Fibroblast of lung (primary cell): ENCODE results near the gene DNER. TPM values are rescaled to one million over a fixed set of nuclear protein-coding genes. Genes with fewer than 3 reads are reported as not detected.

Experiments used
- DNase-seq, 2 donors: peaks; one replicate each; pipeline versions ENCODE4 v3.0.0 to v3.0.0-alpha.2; 2010; ENCODE audit warnings: low read depth in 2 of 2
- H2AFZ ChIP-seq: 2 replicates; pipeline ENCODE4 v1.5.1; 2012; ENCODE audit warnings: low read length, control low read depth, inconsistent platforms
- H3K27ac ChIP-seq: 2 replicates; pipeline ENCODE4 v1.5.1; 2011; ENCODE audit warnings: low read length, control low read depth; ENCODE audit not compliant: insufficient read depth
- H3K27me3 ChIP-seq: 2 replicates; pipeline ENCODE4 v1.5.1; 2011; ENCODE audit warnings: mild to moderate bottlenecking, low read length; ENCODE audit not compliant: control insufficient read depth, insufficient read depth
- H3K36me3 ChIP-seq: 2 replicates; pipeline ENCODE4 v1.5.1; 2011; ENCODE audit warnings: low read length; ENCODE audit not compliant: control insufficient read depth, insufficient read depth
- H3K4me1 ChIP-seq: 2 replicates; pipeline ENCODE4 v1.5.1; 2011; ENCODE audit warnings: low read length; ENCODE audit not compliant: control insufficient read depth, insufficient read depth; ENCODE audit errors: extremely low read depth
- H3K4me2 ChIP-seq: 2 replicates; pipeline ENCODE4 v1.5.1; 2011; ENCODE audit warnings: low read length, control low read depth; ENCODE audit not compliant: insufficient read depth; ENCODE audit errors: extremely low read depth
- H3K4me3 ChIP-seq, 4 experiments: fragments of 200-600 bp in 1 of 4; sonication (generic) in 1 of 4; replicated peaks in 1 of 4; 2 replicates each; pipeline ENCODE4 v1.5.1; 2011 to 2016; ENCODE audit warnings: low read length in 4 of 4, low read depth in 3 of 4, mild to moderate bottlenecking in 3 of 4, control low read depth in 2 of 4, inconsistent platforms in 1 of 4, mixed read lengths in 1 of 4; ENCODE audit not compliant: insufficient read depth in 1 of 4; ENCODE audit errors: control extremely low read depth in 1 of 4
- H3K79me2 ChIP-seq: 2 replicates; pipeline ENCODE4 v1.5.1; 2012; ENCODE audit warnings: mild to moderate bottlenecking, low read length, inconsistent platforms; ENCODE audit not compliant: control insufficient read depth, insufficient read depth
- H3K9ac ChIP-seq: 2 replicates; pipeline ENCODE4 v1.5.1; 2011; ENCODE audit warnings: mild to moderate bottlenecking, low read length, control low read depth; ENCODE audit not compliant: insufficient read depth
- H3K9me3 ChIP-seq: 2 replicates; pipeline ENCODE4 v1.5.1; 2012; ENCODE audit warnings: low read depth, low read length; ENCODE audit not compliant: control insufficient read depth, insufficient read depth
- H4K20me1 ChIP-seq: 2 replicates; pipeline ENCODE4 v1.5.1; 2011; ENCODE audit warnings: low read length; ENCODE audit not compliant: control insufficient read depth, insufficient read depth; ENCODE audit errors: extremely low read depth
- EZH2 ChIP-seq: IDR thresholded peaks from 2 replicates; pipeline ENCODE4 v1.5.1; 2012; ENCODE audit warnings: low read length, control low read depth, mild to moderate bottlenecking; ENCODE audit errors: missing control alignments
- polyA plus RNA-seq, 2 donors: library from polyadenylated mRNA; depleted of rRNA in 1 of 2; stranded (reverse) in 1 of 2; unstranded in 1 of 2; fragments of >200 nt; gene quantifications; 2 replicates each; pipeline ENCODE4 v1.2.1, GENCODE V29; 2011 to 2012; ENCODE audit warnings: missing spikeins in 1 of 2
- total RNA-seq: library from RNA; depleted of rRNA; stranded (reverse); fragments of >200 nt; gene quantifications from 2 replicates; pipeline ENCODE4 v1.2.1, GENCODE V29; 2014
- TF ChIP-seq, protein P1 (sequence below), 2 donors: IDR thresholded peaks in 1 of 2; conservative IDR thresholded peaks in 1 of 2; 1 replicate in 1 of 2; 2 replicates in 1 of 2; pipeline ENCODE4 v1.5.1; 2011 to 2012; ENCODE audit warnings: low read length in 2 of 2, control low read depth in 1 of 2, inconsistent platforms in 1 of 2, low read depth in 1 of 2, mild to moderate bottlenecking in 1 of 2

Gene DNER
- total and polyA plus RNA-seq, 2 donors (not counting 1 experiment from before 2014, with no cell fraction given), result 0.33 to 0.43 TPM

DNA sequence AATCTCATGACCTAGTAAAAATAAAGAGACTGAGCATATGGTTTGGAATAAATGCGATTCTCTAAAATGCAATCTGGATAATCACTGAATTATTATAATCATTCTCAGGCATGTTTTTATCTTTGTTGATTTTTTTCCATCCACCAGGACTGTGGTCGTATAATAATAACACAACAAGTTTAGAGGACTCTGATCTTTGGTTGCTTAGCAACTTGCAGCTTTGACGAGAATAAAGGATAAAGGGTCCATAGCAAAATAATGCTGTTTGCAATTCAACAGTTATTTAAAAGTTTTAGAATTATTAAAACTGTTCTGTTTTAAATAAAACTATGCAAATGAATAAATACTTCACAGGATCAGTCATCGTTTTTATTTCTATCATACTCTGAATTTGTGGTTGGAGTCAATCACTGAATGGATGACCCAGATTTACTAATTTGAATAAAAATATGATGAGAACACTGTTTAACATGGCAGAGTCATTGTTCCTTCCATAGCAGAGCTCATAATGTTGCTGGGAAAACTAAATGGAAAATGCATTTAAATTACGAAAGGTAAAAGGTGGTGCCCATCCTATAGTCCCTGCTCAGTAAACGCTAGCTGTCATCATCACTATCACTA, 29.3 kb downstream of the DNER start:
- no peak for DNase-seq
- Histone ChIP-seq H2AFZ (no peak overlapping the region), H3K27ac (no peak overlapping the region), H3K4me2 (no peak overlapping the region), H3K36me3 (no peaks in the 10 kb centered on the region), H4K20me1 (no peaks in the 10 kb centered on the region), H3K79me2 (no peaks in the 10 kb centered on the region), H3K4me1 (no peaks in the 10 kb centered on the region), H3K9ac (no peak overlapping the region), H3K4me3 (no peak overlapping the region), H3K9me3 (no peaks in the 10 kb centered on the region), H3K27me3 (peaks cover 3% of the 10 kb centered on the region)
- no peak for TF ChIP-seq EZH2
- TF ChIP-seq, protein P1, sequence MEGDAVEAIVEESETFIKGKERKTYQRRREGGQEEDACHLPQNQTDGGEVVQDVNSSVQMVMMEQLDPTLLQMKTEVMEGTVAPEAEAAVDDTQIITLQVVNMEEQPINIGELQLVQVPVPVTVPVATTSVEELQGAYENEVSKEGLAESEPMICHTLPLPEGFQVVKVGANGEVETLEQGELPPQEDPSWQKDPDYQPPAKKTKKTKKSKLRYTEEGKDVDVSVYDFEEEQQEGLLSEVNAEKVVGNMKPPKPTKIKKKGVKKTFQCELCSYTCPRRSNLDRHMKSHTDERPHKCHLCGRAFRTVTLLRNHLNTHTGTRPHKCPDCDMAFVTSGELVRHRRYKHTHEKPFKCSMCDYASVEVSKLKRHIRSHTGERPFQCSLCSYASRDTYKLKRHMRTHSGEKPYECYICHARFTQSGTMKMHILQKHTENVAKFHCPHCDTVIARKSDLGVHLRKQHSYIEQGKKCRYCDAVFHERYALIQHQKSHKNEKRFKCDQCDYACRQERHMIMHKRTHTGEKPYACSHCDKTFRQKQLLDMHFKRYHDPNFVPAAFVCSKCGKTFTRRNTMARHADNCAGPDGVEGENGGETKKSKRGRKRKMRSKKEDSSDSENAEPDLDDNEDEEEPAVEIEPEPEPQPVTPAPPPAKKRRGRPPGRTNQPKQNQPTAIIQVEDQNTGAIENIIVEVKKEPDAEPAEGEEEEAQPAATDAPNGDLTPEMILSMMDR (conservative IDR thresholded peaks at IDR 0.05 in 1 of 2, IDR thresholded peaks at IDR 0.05 in 1 of 2; ENCODE audit: low read depth in 1 of 2, low read length in 2 of 2), result no peak

- H3K9ac ChIP-seq, result no peak overlapping the region
- peaks cover 3% of the 10 kb centered on the region for H3K27me3 ChIP-seq
- H4K20me1 ChIP-seq, result no peaks in the 10 kb centered on the region
- no peak overlapping the region for H3K4me2 ChIP-seq
- no peak overlapping the region for H3K27ac ChIP-seq
- no peaks in the 10 kb centered on the region for H3K9me3 ChIP-seq
- no peak overlapping the region for H2AFZ ChIP-seq
- peak in 1 of 2 donors; percentile 36 for DNase-seq
- H3K4me3 ChIP-seq, result no peak overlapping the region
- no peaks in the 10 kb centered on the region for H3K36me3 ChIP-seq
- TF ChIP-seq, protein P1 (conservative IDR thresholded peaks at IDR 0.05 in 1 of 2, IDR thresholded peaks at IDR 0.05 in 1 of 2; ENCODE audit: low read depth in 1 of 2, low read length in 2 of 2), result no peak
- no peak for TF ChIP-seq EZH2
- H3K4me1 ChIP-seq, result no peaks in the 10 kb centered on the region
- no peaks in the 10 kb centered on the region for H3K79me2 ChIP-seq
Measured at GRCh38 chr2:229679393-229680125, 34.8 kb downstream of the DNER start.

DNA sequence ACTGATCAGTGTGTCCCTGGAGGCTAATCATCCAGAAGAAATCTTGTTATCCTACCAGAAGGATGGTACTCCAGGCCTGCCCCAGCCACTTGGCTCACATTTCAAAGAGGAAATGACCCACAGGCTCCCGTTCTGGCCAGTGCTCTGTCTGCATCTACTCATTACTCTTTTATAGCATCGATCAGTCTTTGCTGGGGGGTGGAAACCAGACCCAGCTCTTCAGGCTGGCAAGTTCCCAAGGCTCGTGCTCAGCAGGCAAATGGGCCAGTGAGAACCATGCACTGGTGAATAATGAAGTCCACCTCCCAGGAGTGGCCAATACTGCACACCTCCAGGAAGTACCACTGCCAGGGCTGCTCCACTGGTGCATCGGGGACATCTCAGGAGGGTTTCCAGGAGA, 38.8 kb downstream of the DNER start:
- TF ChIP-seq EZH2, result no peak
- TF ChIP-seq, protein P1 (conservative IDR thresholded peaks at IDR 0.05 in 1 of 2, IDR thresholded peaks at IDR 0.05 in 1 of 2; ENCODE audit: low read depth in 1 of 2, low read length in 2 of 2), result no peak
- H3K4me1 ChIP-seq, result no peaks in the 10 kb centered on the region
- no peak for DNase-seq
- no peak overlapping the region for H3K9ac ChIP-seq
- H3K4me3 ChIP-seq, result no peak overlapping the region
- H4K20me1 ChIP-seq, result no peaks in the 10 kb centered on the region
- H3K27me3 ChIP-seq, result no peaks in the 10 kb centered on the region
- H3K4me2 ChIP-seq, result no peak overlapping the region
- no peaks in the 10 kb centered on the region for H3K9me3 ChIP-seq
- no peak overlapping the region for H2AFZ ChIP-seq
- no peak overlapping the region for H3K27ac ChIP-seq
- H3K79me2 ChIP-seq, result no peaks in the 10 kb centered on the region
- no peaks in the 10 kb centered on the region for H3K36me3 ChIP-seq
